HepG2 (cell line): Measurements from ENCODE around the gene PBLD. TPM values are rescaled to one million over a fixed set of nuclear protein-coding genes. Genes with fewer than 3 reads are reported as not detected.
A peak's percentile ranks its signal among the peaks of the same experiment; 100 is the strongest.

Source experiments
- ATAC-seq: fragments of 200-7000 bp; cut with Tn5 transposase; 3 replicates; pipeline ENCODE4 v1.9.1; 2020; ENCODE audit warnings: mild to moderate bottlenecking, moderate library complexity
- BruUV-seq: library from RNA; stranded (reverse); fragments of 400-500 nt; replicated peaks from 2 replicates; lab custom pipeline; 2021; lab: Mats Ljungman, UMichigan
- CTCF ChIA-PET: fragments of 300-600 bp; formaldehyde crosslinking; extraction: SDS; loops from one replicate; lab custom pipeline; 2021; ENCODE audit warnings: low total read pairs, inconsistent platforms, low intra/inter-chr PET ratio; lab: Yijun Ruan, JAX
- POLR2A ChIA-PET: fragments of 350-600 bp; sonication (Branson Sonifier 250); formaldehyde crosslinking; loops from one replicate; lab custom pipeline; 2020; ENCODE audit warnings: antibody characterized with exemption, inconsistent platforms; lab: Yijun Ruan, JAX
- DNase-seq: peaks from one replicate; pipeline ENCODE4 v3.0.0-alpha.2; 2015; ENCODE audit warnings: low spot score
- FAIRE-seq: peaks from 3 replicates; lab custom pipeline; 2011; peaks lifted over from hg19 to GRCh38; lab: Jason Lieb, UNC
- H2AFZ ChIP-seq: one replicate; pipeline ENCODE4 v1.6.1; 2011; ENCODE audit warnings: low read length, inconsistent platforms
- H3K27ac ChIP-seq: fragments of 300-600 bp; 3 replicates; pipeline ENCODE4 v1.8.0; 2011; ENCODE audit warnings: mixed run types, mild to moderate bottlenecking, mixed read lengths, low read length, inconsistent platforms; ENCODE audit not compliant: insufficient read depth; ENCODE audit errors: extremely low read length
- H3K27me3 ChIP-seq, 2 experiments: fragments of 200-600 bp in 1 of 2; 2 replicates in 1 of 2; 3 replicates in 1 of 2; pipeline versions ENCODE4 v1.6.0 to v1.8.0; 2011; ENCODE audit warnings: low read length in 2 of 2, mild to moderate bottlenecking in 2 of 2, moderate library complexity in 2 of 2, inconsistent platforms in 1 of 2; ENCODE audit not compliant: insufficient read depth in 2 of 2, control insufficient read depth in 1 of 2
- H3K36me3 ChIP-seq, 2 experiments: fragments of 200-600 bp in 1 of 2; replicated peaks in 1 of 2; 2 replicates in 1 of 2; 3 replicates in 1 of 2; pipeline versions ENCODE4 v1.5.1 to v1.8.0; 2011; ENCODE audit warnings: low read length in 2 of 2, inconsistent platforms in 1 of 2; ENCODE audit not compliant: insufficient read depth in 2 of 2, control insufficient read depth in 1 of 2
- H3K4me1 ChIP-seq: 2 replicates; pipeline ENCODE4 v1.5.1; 2012; ENCODE audit warnings: low read length, inconsistent platforms; ENCODE audit not compliant: insufficient read depth
- H3K4me2 ChIP-seq: 2 replicates; pipeline ENCODE4 v1.6.0; 2011; ENCODE audit warnings: low read depth, low read length, inconsistent platforms
- H3K4me3 ChIP-seq, 3 experiments: fragments of 200-600 bp in 1 of 3; sonication (generic), shearing (Covaris generic) in 1 of 3; replicated peaks in 1 of 3; 2 replicates each; pipeline ENCODE4 v1.5.1; 2011 to 2016; ENCODE audit warnings: low read length in 3 of 3, inconsistent platforms in 2 of 3, low read depth in 2 of 3, mild to moderate bottlenecking in 2 of 3, control low read depth in 1 of 3, mixed read lengths in 1 of 3; ENCODE audit not compliant: insufficient read depth in 1 of 3
- H3K79me2 ChIP-seq: one replicate; pipeline ENCODE4 v1.6.1; 2011; ENCODE audit warnings: low read length, inconsistent platforms; ENCODE audit not compliant: insufficient read depth
- H3K9ac ChIP-seq: 2 replicates; pipeline ENCODE4 v1.6.0; 2011; ENCODE audit warnings: mild to moderate bottlenecking, low read depth, low read length, inconsistent platforms; ENCODE audit not compliant: insufficient read depth
- H3K9me3 ChIP-seq: 2 replicates; pipeline ENCODE4 v1.5.1; 2012; ENCODE audit warnings: mild to moderate bottlenecking, low read length
- H4K20me1 ChIP-seq: 2 replicates; pipeline ENCODE4 v1.6.0; 2011; ENCODE audit warnings: inconsistent platforms, mild to moderate bottlenecking, low read length, moderate library complexity; ENCODE audit not compliant: insufficient read depth
- CENPBD1 ChIP-seq: sonication (generic); formaldehyde crosslinking; IDR thresholded peaks from 2 replicates; pipeline ENCODE4 v1.8.0; 2022; ENCODE audit warnings: missing genetic modification reagents, low read depth, mild to moderate bottlenecking, borderline replicate concordance
- ERF ChIP-seq: IDR thresholded peaks from 2 replicates; pipeline ENCODE4 v1.6.1; 2018; ENCODE audit warnings: missing biosample characterization, missing genetic modification reagents
- GZF1 ChIP-seq: sonication (generic); formaldehyde crosslinking; IDR thresholded peaks from 2 replicates; pipeline ENCODE4 v1.5.1; 2020; ENCODE audit warnings: mild to moderate bottlenecking, missing genetic modification reagents
- KDM5A ChIP-seq: fragments of 200-600 bp; sonication (generic); IDR thresholded peaks from 2 replicates; pipeline ENCODE4 v1.7.0; 2018; ENCODE audit warnings: antibody characterized with exemption, mild to moderate bottlenecking, low read length, borderline replicate concordance
- LRRFIP1 ChIP-seq: sonication (generic); formaldehyde crosslinking; conservative IDR thresholded peaks from 2 replicates; pipeline ENCODE4 v1.4.0; 2020; ENCODE audit warnings: missing genetic modification reagents
- NONO ChIP-seq, 2 experiments: fragments of 450-650 bp in 1 of 2; sonication (generic) in 1 of 2; formaldehyde crosslinking in 1 of 2; IDR thresholded peaks in 1 of 2; conservative IDR thresholded peaks in 1 of 2; 2 replicates each; pipeline versions ENCODE4 v1.6.1 to v1.8.0; 2017 to 2022; ENCODE audit warnings: mild to moderate bottlenecking in 1 of 2, missing genetic modification reagents in 1 of 2, moderate library complexity in 1 of 2
- NR0B2 ChIP-seq: sonication (generic); formaldehyde crosslinking; IDR thresholded peaks from 2 replicates; pipeline ENCODE4 v1.4.0; 2020; ENCODE audit warnings: mild to moderate bottlenecking, missing genetic modification reagents
- NR2F1 ChIP-seq, 2 experiments: fragments of 450-650 bp in 1 of 2; formaldehyde crosslinking in 1 of 2; IDR thresholded peaks; 2 replicates each; pipeline versions ENCODE4 v1.5.0 to v1.6.1; 2016 to 2020; ENCODE audit warnings: mild to moderate bottlenecking in 1 of 2, missing compliant biosample characterization in 1 of 2, missing genetic modification reagents in 1 of 2, moderate library complexity in 1 of 2
- NR2F6 ChIP-seq, 2 experiments: IDR thresholded peaks; 2 replicates each; pipeline ENCODE4 v1.6.1; 2016; ENCODE audit warnings: antibody characterized with exemption in 1 of 2, mild to moderate bottlenecking in 1 of 2
- U2AF2 ChIP-seq: fragments of 200-400 bp; formaldehyde crosslinking; IDR thresholded peaks from 2 replicates; pipeline ENCODE4 v1.6.1; 2017; ENCODE audit warnings: low read depth, mild to moderate bottlenecking, low read length
- ZNF121 ChIP-seq: sonication (generic); formaldehyde crosslinking; IDR thresholded peaks from 2 replicates; pipeline ENCODE4 v1.5.0; 2020; ENCODE audit warnings: mild to moderate bottlenecking, missing genetic modification reagents
- ZNF770 ChIP-seq: sonication (generic); formaldehyde crosslinking; IDR thresholded peaks from 2 replicates; pipeline ENCODE4 v1.5.0; 2020; ENCODE audit warnings: mild to moderate bottlenecking, missing genetic modification reagents
- WGBS: methylation state at CpG from one replicate; pipeline ENCODE4 v1.1.6; 2017; ENCODE audit warnings: low lambda C conversion rate; 5-methylcytosine and 5-hydroxymethylcytosine counted together
- in situ Hi-C: cut with HindIII; loops from 2 replicates; pipeline ENCODE4 v1.10.0; 2017; ENCODE audit warnings: low pct_unique_long_range_greater_than_20kb; ENCODE audit not compliant: extremely low pct_ligation_motif_present
- intact Hi-C: fragments of 100-400 bp; cut with micrococcal nuclease; formaldehyde crosslinking; loops from one replicate; pipeline ENCODE4 v1.10.0; 2022; ENCODE audit not compliant: unreplicated experiment
- polyA plus RNA-seq, 8 experiments: library from polyadenylated mRNA; depleted of rRNA in 3 of 8; stranded (reverse) in 7 of 8; unstranded in 1 of 8; fragments of >200 nt; fragmentation: Illumina TruSeq in 4 of 8; extraction: Trizol in 4 of 8; gene quantifications; 2 replicates each; pipeline versions ENCODE4 v1.2.1 to v1.2.3, GENCODE V29; 2011 to 2016; ENCODE audit warnings: low read depth in 4 of 8, missing spikeins in 1 of 8, mixed read lengths in 1 of 8; ENCODE audit not compliant: insufficient read depth in 1 of 8
- total RNA-seq, 5 experiments: library from RNA; depleted of rRNA; stranded (reverse); fragments of >200 nt; fragmentation: Illumina TruSeq; extraction: Trizol; gene quantifications; 2 replicates each; pipeline ENCODE4 v1.2.3, GENCODE V29; 2016; ENCODE audit warnings: low read depth in 1 of 5

The PBLD gene
- total and polyA plus RNA-seq, 2 of the 13 experiments (the other 11 are each of a cell fraction or from before 2014, with no cell fraction given), result 0.42 to 3.1 TPM

GRCh38 chr10:68302871-68303270 lies 29.9 kb downstream of the PBLD start:
- no TSS peak for BruUV-seq
- H3K36me3 ChIP-seq, result no peaks in the 10 kb centered on the region
- H3K79me2 ChIP-seq, result no peaks in the 10 kb centered on the region
- in situ Hi-C loops, result loop anchor here (5.0 to 25.0 kb wide), 2 partner anchors 91 to 441 kb away; no protein-coding TSS in a partner anchor
- POLR2A ChIA-PET, result interaction anchor here (1.1 kb wide), 1 partner anchor 29 kb away, joined by 4 read pairs; the partner anchor contains the start of gene HNRNPH3
- H3K27me3 ChIP-seq, result no peaks in the 10 kb centered on the region
- H3K4me2 ChIP-seq, result no peak overlapping the region
- intact Hi-C loops, result loop anchor here (1.0 to 10.0 kb wide), 3 partner anchors 91 to 521 kb away; no protein-coding TSS in a partner anchor
- CTCF ChIA-PET, result interaction anchor here (2.8 kb wide), 1 partner anchor 90 kb away, joined by 20 read pairs; no protein-coding TSS in a partner anchor
- no peak overlapping the region for H3K4me3 ChIP-seq
- no peak overlapping the region for H3K27ac ChIP-seq
- FAIRE-seq, result no peak
- H4K20me1 ChIP-seq, result no peaks in the 10 kb centered on the region
- peaks cover 43% of the 10 kb centered on the region for H3K4me1 ChIP-seq
- H3K9me3 ChIP-seq, result no peaks in the 10 kb centered on the region
- H2AFZ ChIP-seq, result no peak overlapping the region
- WGBS, result 76% methylated on average over 5 of the region's 5 CpGs
- no peak for TF ChIP-seq CENPBD1 (CRISPR knock-in tag)
- TF ChIP-seq NR2F1 (CRISPR knock-in tag; IDR thresholded peaks at IDR 0.05), result no peak
- no peak for TF ChIP-seq NR0B2
- TF ChIP-seq ERF, result no peak
- TF ChIP-seq GZF1 (CRISPR knock-in tag), result no peak
- no peak for TF ChIP-seq NR2F6 (IDR thresholded peaks at IDR 0.05)
- TF ChIP-seq NR2F6 (CRISPR knock-in tag; IDR thresholded peaks at IDR 0.05), result no peak
- no peak overlapping the region for H3K9ac ChIP-seq
- no peak for DNase-seq
- ATAC-seq, result no peak

GRCh38 chr10:68302503-68302823 lies 30.3 kb downstream of the PBLD start:
- intact Hi-C loops, result loop anchor here (1.0 to 10.0 kb wide), 3 partner anchors 90 to 520 kb away; no protein-coding TSS in a partner anchor
- FAIRE-seq, result no peak
- no peaks in the 10 kb centered on the region for H3K36me3 ChIP-seq
- H2AFZ ChIP-seq, result no peak overlapping the region
- no peak overlapping the region for H3K4me3 ChIP-seq
- H3K27ac ChIP-seq, result no peak overlapping the region
- no peaks in the 10 kb centered on the region for H3K79me2 ChIP-seq
- no peaks in the 10 kb centered on the region for H4K20me1 ChIP-seq
- no peak for ATAC-seq
- in situ Hi-C loops, result loop anchor here (5.0 to 25.0 kb wide), 2 partner anchors 90 to 440 kb away; no protein-coding TSS in a partner anchor
- TF ChIP-seq NONO (IDR thresholded peaks at IDR 0.05), result no peak
- TF ChIP-seq NONO (CRISPR knock-in tag; conservative IDR thresholded peaks at IDR 0.05), result no peak
- TF ChIP-seq KDM5A, result no peak
- TF ChIP-seq LRRFIP1 (CRISPR knock-in tag), result no peak
- peak; percentile 82 for TF ChIP-seq ZNF770 (CRISPR knock-in tag)
- peak; percentile 87 for TF ChIP-seq ZNF121 (CRISPR knock-in tag)
- no peak for TF ChIP-seq U2AF2
- TF ChIP-seq, all 625 proteins: peak for 2
- no peaks in the 10 kb centered on the region for H3K9me3 ChIP-seq
- H3K4me1 ChIP-seq, result peaks cover 43% of the 10 kb centered on the region
- no TSS peak for BruUV-seq
- CTCF ChIA-PET, result interaction anchor here (2.8 kb wide), 1 partner anchor 90 kb away, joined by 20 read pairs; no protein-coding TSS in a partner anchor
- H3K9ac ChIP-seq, result no peak overlapping the region
- H3K27me3 ChIP-seq, result no peaks in the 10 kb centered on the region
- POLR2A ChIA-PET, result no interaction called here
- 52% methylated on average over 2 of the region's 2 CpGs for WGBS
- DNase-seq, result no peak
- H3K4me2 ChIP-seq, result no peak overlapping the region
